Duodenal mucosa (tissue), 2 donors: ENCODE results near the gene ENDOU.

Source experiments
- H3K27ac ChIP-seq: one replicate; pipeline ENCODE4 v1.7.0; 2013; ENCODE audit warnings: low read depth, low read length
- H3K27me3 ChIP-seq, 2 donors: one replicate each; pipeline ENCODE4 v1.7.0; 2013; ENCODE audit warnings: low read length in 2 of 2, control low read depth in 1 of 2; ENCODE audit not compliant: insufficient read depth in 2 of 2, control insufficient read depth in 1 of 2
- H3K36me3 ChIP-seq, 2 donors: one replicate each; pipeline ENCODE4 v1.7.0; 2013; ENCODE audit warnings: low read length in 2 of 2, control low read depth in 1 of 2; ENCODE audit not compliant: insufficient read depth in 2 of 2, control insufficient read depth in 1 of 2
- H3K4me1 ChIP-seq, 2 donors: one replicate each; pipeline ENCODE4 v1.7.0; 2013; ENCODE audit warnings: low read length in 2 of 2, control low read depth in 1 of 2; ENCODE audit not compliant: insufficient read depth in 2 of 2, control insufficient read depth in 1 of 2
- H3K4me3 ChIP-seq, 2 donors: one replicate each; pipeline ENCODE4 v1.7.0; 2013; ENCODE audit warnings: low read length in 2 of 2, low read depth in 1 of 2
- H3K9ac ChIP-seq, 2 donors: one replicate each; pipeline ENCODE4 v1.7.0; 2013; ENCODE audit warnings: low read length in 2 of 2, low read depth in 1 of 2
- H3K9me3 ChIP-seq, 2 donors: one replicate each; pipeline ENCODE4 v1.7.0; 2013; ENCODE audit warnings: low read length in 2 of 2, control low read depth in 1 of 2; ENCODE audit not compliant: control insufficient read depth in 1 of 2

Gene ENDOU

GRCh38 chr12:47743311-47743860, 18.1 kb upstream of the ENDOU start:
- Histone ChIP-seq H3K9me3 (no peaks in the 10 kb centered on the region), H3K4me1 (peaks cover 24 to 33% of the 10 kb centered on the region in 2 donors), H3K27ac (no peak overlapping the region), H3K4me3 (peak overlapping the region in 1 of 2 donors; percentile 9), H3K9ac (no peak overlapping the region), H3K36me3 (no peaks in the 10 kb centered on the region), H3K27me3 (no peaks in the 10 kb centered on the region)

DNA sequence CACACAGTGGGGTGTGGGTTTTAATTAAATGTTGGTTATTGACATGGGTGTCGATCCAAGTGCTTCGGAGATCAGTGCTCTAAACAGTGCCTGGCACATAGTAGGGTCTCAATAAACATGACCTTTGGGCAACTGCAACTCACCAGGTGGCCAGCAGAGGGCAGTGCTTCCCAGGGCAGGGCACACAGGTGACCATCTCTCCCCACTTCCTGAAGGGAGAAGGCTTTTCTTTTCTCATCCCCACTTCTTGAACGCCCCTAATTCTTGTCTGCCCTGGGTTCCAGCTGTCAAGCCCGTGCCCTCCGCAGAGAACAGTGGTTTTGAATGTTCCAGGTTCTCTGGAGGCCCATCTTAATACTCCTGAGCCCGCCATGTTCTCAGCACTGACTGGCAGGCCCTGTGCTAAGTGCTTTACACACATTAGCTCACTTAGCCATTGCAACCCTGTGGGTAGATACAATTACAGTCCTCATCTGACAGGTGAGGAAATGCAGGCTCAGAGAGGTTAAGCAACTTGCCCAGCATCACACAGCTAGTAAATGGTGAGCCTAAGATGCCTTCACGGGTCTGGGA, 17.0 kb upstream of the ENDOU start:
- no peaks in the 10 kb centered on the region for H3K36me3 ChIP-seq
- no peak overlapping the region for H3K9ac ChIP-seq
- H3K27ac ChIP-seq: no peak overlapping the region
- H3K27me3 ChIP-seq: no peaks in the 10 kb centered on the region
- H3K4me1 ChIP-seq: peaks cover 25 to 43% of the 10 kb centered on the region in 2 donors
- no peaks in the 10 kb centered on the region for H3K9me3 ChIP-seq
- no peak overlapping the region for H3K4me3 ChIP-seq

DNA sequence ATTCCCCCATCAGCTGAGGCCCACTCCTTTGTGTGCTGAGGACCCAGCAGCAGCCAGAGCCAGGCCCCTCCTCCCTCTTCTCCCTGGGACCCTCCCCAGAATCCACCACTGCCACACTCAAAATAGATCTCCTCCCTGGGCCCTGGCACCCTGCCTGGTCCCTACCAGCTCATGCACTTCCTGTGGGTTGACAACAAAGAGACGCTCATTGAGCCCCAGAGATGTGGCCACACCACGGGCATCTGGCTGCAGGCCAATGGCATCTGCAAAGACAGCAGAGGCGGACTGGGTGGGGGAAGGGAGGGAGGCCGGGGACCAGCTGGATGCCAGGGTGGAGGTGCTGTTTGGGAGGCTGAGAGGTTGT, 16.0 kb upstream of the ENDOU start:
- Histone ChIP-seq H3K4me3 (no peak overlapping the region), H3K9ac (no peak overlapping the region), H3K27me3 (no peaks in the 10 kb centered on the region), H3K4me1 (peaks cover 23 to 45% of the 10 kb centered on the region in 2 donors), H3K36me3 (no peaks in the 10 kb centered on the region), H3K27ac (no peak overlapping the region), H3K9me3 (no peaks in the 10 kb centered on the region)

DNA sequence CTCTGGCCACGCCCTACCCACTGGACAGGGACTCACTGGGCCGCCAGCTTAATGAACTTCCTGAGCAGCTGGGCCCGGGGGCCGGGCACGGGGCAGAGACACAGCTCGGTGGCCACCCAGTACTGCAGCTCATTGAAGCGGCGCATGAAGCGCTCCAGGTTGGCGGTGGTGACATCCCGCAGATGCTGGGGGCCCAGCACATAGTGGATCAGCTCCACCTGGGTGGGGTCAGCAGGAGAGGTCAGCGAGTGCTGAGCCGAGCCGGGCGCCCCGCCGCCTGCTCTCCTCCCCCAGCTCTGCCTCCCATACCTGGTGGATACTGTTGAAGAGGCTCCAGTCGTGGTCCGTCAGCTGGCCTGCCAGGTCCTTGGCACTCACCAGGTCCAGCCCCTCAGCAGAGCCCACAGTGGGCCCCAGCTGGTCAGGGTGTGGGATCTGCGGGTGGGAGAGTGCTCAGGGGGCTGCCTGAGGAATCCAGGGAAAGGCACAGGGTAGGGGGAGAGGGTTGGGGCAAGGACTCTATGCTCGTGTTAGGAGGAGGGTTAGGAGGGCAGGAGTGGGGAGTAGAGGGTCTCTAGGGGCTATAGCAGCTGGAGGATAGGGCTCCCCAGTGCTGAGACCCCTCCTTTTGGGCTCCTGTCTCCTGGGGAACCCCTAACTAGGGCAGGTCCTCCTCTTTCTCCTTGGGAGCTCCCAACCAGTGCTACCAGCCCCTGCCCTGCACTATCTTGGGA, 15.5 kb upstream of the ENDOU start:
- Histone ChIP-seq H3K9ac (no peak overlapping the region), H3K27ac (no peak overlapping the region)

DNA sequence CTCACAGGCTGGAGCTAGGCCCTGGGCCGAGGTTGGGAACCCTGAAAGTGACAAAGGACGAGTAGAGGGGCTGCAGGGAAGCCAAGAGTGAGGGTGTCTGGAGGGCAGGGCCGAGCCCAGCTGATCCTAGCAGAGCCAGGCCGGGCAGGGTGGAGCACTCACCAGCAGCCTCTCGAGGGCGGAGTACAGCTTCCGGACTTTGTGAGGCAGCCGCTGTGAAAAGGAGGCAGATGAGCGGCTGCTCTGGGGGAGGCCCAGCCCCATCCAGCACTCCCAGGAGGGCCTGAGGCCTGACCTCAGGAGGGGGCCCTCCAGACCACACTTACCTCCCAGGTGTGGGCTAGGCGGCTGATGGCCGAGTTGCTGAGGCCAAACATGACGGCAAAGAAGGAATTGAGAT, 14.7 kb upstream of the ENDOU start:
- Histone ChIP-seq H3K36me3 (no peaks in the 10 kb centered on the region), H3K9me3 (no peaks in the 10 kb centered on the region), H3K4me3 (peak overlapping the region in 1 of 2 donors; percentile 2), H3K27ac (peak overlapping the region; percentile 54), H3K4me1 (peaks cover 29 to 57% of the 10 kb centered on the region in 2 donors), H3K27me3 (no peaks in the 10 kb centered on the region), H3K9ac (no peak overlapping the region)

More for the DNA sequence above, 15.5 kb upstream of the ENDOU start:
- Histone ChIP-seq H3K4me1 (peaks cover 28 to 50% of the 10 kb centered on the region in 2 donors), H3K27me3 (no peaks in the 10 kb centered on the region), H3K4me3 (no peak overlapping the region), H3K9me3 (no peaks in the 10 kb centered on the region), H3K36me3 (no peaks in the 10 kb centered on the region)

GRCh38 chr12:47739297-47739696, 14.0 kb upstream of the ENDOU start:
- peaks cover 29 to 59% of the 10 kb centered on the region in 2 donors for H3K4me1 ChIP-seq
- H3K27me3 ChIP-seq: no peaks in the 10 kb centered on the region
- no peak overlapping the region for H3K4me3 ChIP-seq
- H3K9me3 ChIP-seq: no peaks in the 10 kb centered on the region
- H3K27ac ChIP-seq: no peak overlapping the region
- no peak overlapping the region for H3K9ac ChIP-seq
- no peaks in the 10 kb centered on the region for H3K36me3 ChIP-seq

- H3K4me1 ChIP-seq: peaks cover 29 to 57% of the 10 kb centered on the region in 2 donors
- no peak overlapping the region for H3K27ac ChIP-seq
- H3K27me3 ChIP-seq: no peaks in the 10 kb centered on the region
- H3K9me3 ChIP-seq: no peaks in the 10 kb centered on the region
- H3K36me3 ChIP-seq: no peaks in the 10 kb centered on the region
- H3K4me3 ChIP-seq: no peak overlapping the region
- H3K9ac ChIP-seq: no peak overlapping the region
Observed at GRCh38 chr12:47737936-47738594, 12.8 kb upstream of the ENDOU start.

DNA sequence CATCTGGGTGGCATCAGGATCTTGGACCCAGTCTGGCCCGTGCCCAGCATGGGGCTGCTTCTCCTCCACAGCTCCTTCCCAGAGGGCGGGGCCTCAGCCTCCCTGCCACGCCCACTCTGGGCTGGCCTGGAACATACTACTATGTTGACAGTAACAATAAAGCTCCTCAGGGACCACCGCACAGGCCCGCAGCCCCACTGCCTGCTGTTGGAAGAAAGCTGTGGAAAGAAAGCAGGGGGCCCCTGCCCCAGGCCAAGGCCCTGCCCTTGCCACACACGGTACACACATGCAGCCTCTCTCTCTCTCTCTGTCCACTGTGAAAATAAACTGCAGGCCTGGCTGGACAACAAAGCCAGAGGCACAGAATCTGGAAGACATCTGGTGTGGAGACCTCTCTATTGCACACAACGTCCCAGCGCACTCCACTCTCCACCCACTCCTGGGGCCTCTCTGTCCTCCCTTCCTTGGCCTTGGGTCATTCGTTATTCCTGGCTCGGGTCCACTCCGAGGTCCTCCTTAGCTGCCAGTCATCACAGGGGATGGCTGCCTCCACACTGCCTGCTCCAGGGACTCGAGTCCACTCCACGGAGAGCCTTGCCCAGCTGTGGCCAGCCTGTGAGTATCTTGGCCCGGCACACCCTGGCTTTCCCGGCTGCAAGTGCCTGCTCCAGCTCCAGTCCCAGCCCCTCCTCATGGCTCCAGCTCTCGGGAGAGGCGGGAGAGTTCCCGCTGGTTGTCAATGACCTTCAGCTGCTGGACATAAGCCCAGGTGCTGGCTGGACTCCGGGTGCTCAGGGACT, 11.8 kb upstream of the ENDOU start:
- no peaks in the 10 kb centered on the region for H3K9me3 ChIP-seq
- H3K36me3 ChIP-seq: no peaks in the 10 kb centered on the region
- no peak overlapping the region for H3K4me3 ChIP-seq
- H3K27ac ChIP-seq: no peak overlapping the region
- H3K27me3 ChIP-seq: no peaks in the 10 kb centered on the region
- H3K9ac ChIP-seq: no peak overlapping the region
- peaks cover 29 to 57% of the 10 kb centered on the region in 2 donors for H3K4me1 ChIP-seq

DNA sequence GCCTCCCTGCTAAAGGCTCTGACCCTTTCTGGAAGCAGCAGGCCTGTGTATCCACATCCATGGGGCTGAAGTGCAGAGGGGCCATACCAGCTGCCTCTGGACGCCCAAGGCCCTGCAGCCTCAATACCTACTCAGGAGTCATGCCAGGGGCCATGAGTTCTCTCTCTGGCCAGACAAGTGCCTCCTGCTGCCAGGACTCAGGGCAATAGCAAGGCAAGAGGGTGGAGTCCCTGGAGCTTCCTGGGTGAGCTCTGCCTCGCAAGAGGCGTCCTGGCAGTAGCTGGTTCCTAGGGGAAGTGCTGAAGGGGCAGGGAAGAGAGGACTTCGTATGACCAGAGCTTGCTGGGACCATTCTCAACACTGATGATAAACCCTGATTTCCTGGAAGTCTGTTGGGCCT, 10.9 kb upstream of the ENDOU start:
- Histone ChIP-seq H3K4me1 (peaks cover 24 to 51% of the 10 kb centered on the region in 2 donors), H3K36me3 (no peaks in the 10 kb centered on the region), H3K9me3 (no peaks in the 10 kb centered on the region), H3K27me3 (no peaks in the 10 kb centered on the region), H3K9ac (no peak overlapping the region), H3K27ac (no peak overlapping the region), H3K4me3 (no peak overlapping the region)
